SK-N-SH treated with all-trans-retinoic acid at 6 μM for 48 hours (cell line): Measurements from ENCODE around the gene MRGPRX2.

Experiments used
- ATAC-seq: fragments of 200-7000 bp; cut with Tn5 transposase; 3 replicates; pipeline ENCODE4 v1.9.1; 2020; ENCODE audit warnings: mild to moderate bottlenecking, moderate library complexity
- ARNTL ChIP-seq: fragments of 450-650 bp; formaldehyde crosslinking; IDR thresholded peaks from 2 replicates; pipeline ENCODE4 v1.5.0; 2020; ENCODE audit warnings: low read depth, mild to moderate bottlenecking, moderate library complexity, borderline replicate concordance
- BACH2 ChIP-seq: fragments of 250-450 bp; sonication (Bioruptor Pico); IDR thresholded peaks from 2 replicates; pipeline ENCODE4 v1.9.0; 2021; ENCODE audit warnings: mild to moderate bottlenecking, borderline replicate concordance
- CSDC2 ChIP-seq: fragments of 250-450 bp; sonication (Bioruptor Pico); IDR thresholded peaks from 2 replicates; pipeline ENCODE4 v1.5.0; 2020; ENCODE audit warnings: mild to moderate bottlenecking, moderate library complexity
- ESRRG ChIP-seq: fragments of 250-450 bp; sonication (Bioruptor Pico); IDR thresholded peaks from 2 replicates; pipeline ENCODE4 v1.6.1; 2021; ENCODE audit warnings: mild to moderate bottlenecking
- ISL1 ChIP-seq: fragments of 250-450 bp; sonication (Bioruptor Pico); IDR thresholded peaks from 2 replicates; pipeline ENCODE4 v2.1.2; 2022; ENCODE audit warnings: mild to moderate bottlenecking, moderate library complexity
- OSR1 ChIP-seq: fragments of 250-450 bp; sonication (Bioruptor Pico); IDR thresholded peaks from 2 replicates; pipeline ENCODE4 v1.8.0; 2022; ENCODE audit warnings: moderate library complexity, mild to moderate bottlenecking, inconsistent platforms
- PPARA ChIP-seq: fragments of 250-450 bp; sonication (Bioruptor Pico); IDR thresholded peaks from 2 replicates; pipeline ENCODE4 v1.5.0; 2020; ENCODE audit warnings: mild to moderate bottlenecking, borderline replicate concordance
- RARB ChIP-seq: fragments of 250-450 bp; sonication (Bioruptor Pico); IDR thresholded peaks from 2 replicates; pipeline ENCODE4 v1.8.0; 2021; ENCODE audit warnings: mild to moderate bottlenecking, moderate library complexity
- SNAI2 ChIP-seq: fragments of 250-450 bp; sonication (Bioruptor Pico); IDR thresholded peaks from 2 replicates; pipeline ENCODE4 v1.5.0; 2020; ENCODE audit warnings: mild to moderate bottlenecking, moderate library complexity
- TCF4 ChIP-seq: fragments of 250-450 bp; sonication (Bioruptor Pico); IDR thresholded peaks from 2 replicates; pipeline ENCODE4 v1.8.0; 2021; ENCODE audit warnings: mild to moderate bottlenecking, moderate library complexity, borderline replicate concordance
- TOX ChIP-seq: fragments of 250-450 bp; sonication (Bioruptor Pico); IDR thresholded peaks from 2 replicates; pipeline ENCODE4 v1.8.0; 2021; ENCODE audit warnings: mild to moderate bottlenecking, moderate library complexity, borderline replicate concordance
- ZC3H10 ChIP-seq: fragments of 250-450 bp; sonication (Bioruptor Pico); IDR thresholded peaks from 2 replicates; pipeline ENCODE4 v1.5.1; 2021; ENCODE audit warnings: mild to moderate bottlenecking, moderate library complexity
- ZFP3 ChIP-seq: fragments of 250-450 bp; sonication (Bioruptor Pico); IDR thresholded peaks from 2 replicates; pipeline ENCODE4 v1.5.0; 2020; ENCODE audit warnings: mild to moderate bottlenecking, moderate library complexity
- ZFP30 ChIP-seq: fragments of 450-650 bp; formaldehyde crosslinking; IDR thresholded peaks from 2 replicates; pipeline ENCODE4 v1.5.0; 2022; ENCODE audit warnings: mild to moderate bottlenecking, moderate library complexity
- ZNF565 ChIP-seq: fragments of 450-650 bp; formaldehyde crosslinking; conservative IDR thresholded peaks from 2 replicates; pipeline ENCODE4 v1.5.0; 2020; ENCODE audit warnings: low read depth, mild to moderate bottlenecking, moderate library complexity
- ZNF8 ChIP-seq: fragments of 450-650 bp; formaldehyde crosslinking; IDR thresholded peaks from 2 replicates; pipeline ENCODE4 v1.5.0; 2020; ENCODE audit warnings: mild to moderate bottlenecking, moderate library complexity
- TF ChIP-seq, protein P1 (sequence below): fragments of 250-450 bp; sonication (Bioruptor Pico); IDR thresholded peaks from 2 replicates; pipeline ENCODE4 v1.5.1; 2021; ENCODE audit warnings: mild to moderate bottlenecking, moderate library complexity
- TF ChIP-seq, protein P2 (sequence below): fragments of 250-450 bp; sonication (Bioruptor Pico); IDR thresholded peaks from 2 replicates; pipeline ENCODE4 v1.5.1; 2020; ENCODE audit warnings: low read depth, mild to moderate bottlenecking, moderate library complexity
- TF ChIP-seq, protein P3 (sequence below): fragments of 250-450 bp; sonication (Bioruptor Pico); IDR thresholded peaks from 2 replicates; pipeline ENCODE4 v1.8.0; 2021; ENCODE audit warnings: low read depth, mild to moderate bottlenecking, moderate library complexity, borderline replicate concordance
- TF ChIP-seq, protein P4 (sequence below): fragments of 250-450 bp; sonication (Bioruptor Pico); IDR thresholded peaks from 2 replicates; pipeline ENCODE4 v1.8.0; 2020; ENCODE audit warnings: mild to moderate bottlenecking, moderate library complexity, borderline replicate concordance

Gene MRGPRX2

DNA sequence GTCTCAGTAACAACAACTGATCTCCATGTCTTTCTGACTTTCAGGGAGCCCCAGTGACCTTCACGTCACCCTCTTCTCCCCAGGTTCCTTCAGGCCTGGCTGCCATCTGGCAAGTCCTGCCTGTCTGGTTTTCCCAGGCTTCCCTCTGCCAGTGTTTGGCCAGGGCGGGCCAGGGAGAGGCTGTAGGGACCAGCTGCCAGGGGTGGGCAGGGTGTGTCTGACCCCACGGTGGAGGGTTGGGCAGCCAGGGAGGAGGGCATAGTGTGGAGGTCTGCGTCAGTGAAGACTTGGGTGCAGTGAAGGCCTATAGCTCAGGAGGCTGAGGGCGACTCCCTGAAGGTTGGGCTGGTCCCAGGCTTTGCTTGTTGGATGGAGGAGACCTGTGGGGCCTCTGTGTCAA, 11.9 kb upstream of the MRGPRX2 start (continued):
- TF ChIP-seq BACH2 (CRISPR knock-in tag) (no peak), ZNF565 (CRISPR knock-in tag) (no peak), SNAI2 (CRISPR knock-in tag) (no peak)

DNA sequence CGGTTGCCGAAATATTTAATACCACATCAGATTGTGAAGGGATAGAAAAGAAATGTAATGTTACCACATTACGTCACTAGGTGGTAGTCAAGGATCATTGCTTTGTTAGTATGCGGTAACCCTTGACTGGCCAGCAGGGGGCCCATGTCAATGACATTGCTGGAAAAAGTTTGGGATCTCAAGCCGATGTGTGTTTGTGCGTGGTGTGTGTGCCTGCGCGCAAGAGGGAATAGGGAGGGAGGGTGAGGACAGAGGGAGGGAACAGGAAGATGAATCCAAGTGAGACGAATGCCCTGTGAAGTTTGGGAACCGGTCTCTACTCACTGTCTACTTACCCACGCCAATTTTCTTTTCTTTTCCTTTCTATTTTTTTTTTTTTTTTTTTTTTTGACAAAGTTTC, 10.7 kb upstream of the MRGPRX2 start:
- peak; percentile 99 for ATAC-seq
- TF ChIP-seq ISL1 (CRISPR knock-in tag): no peak

DNA sequence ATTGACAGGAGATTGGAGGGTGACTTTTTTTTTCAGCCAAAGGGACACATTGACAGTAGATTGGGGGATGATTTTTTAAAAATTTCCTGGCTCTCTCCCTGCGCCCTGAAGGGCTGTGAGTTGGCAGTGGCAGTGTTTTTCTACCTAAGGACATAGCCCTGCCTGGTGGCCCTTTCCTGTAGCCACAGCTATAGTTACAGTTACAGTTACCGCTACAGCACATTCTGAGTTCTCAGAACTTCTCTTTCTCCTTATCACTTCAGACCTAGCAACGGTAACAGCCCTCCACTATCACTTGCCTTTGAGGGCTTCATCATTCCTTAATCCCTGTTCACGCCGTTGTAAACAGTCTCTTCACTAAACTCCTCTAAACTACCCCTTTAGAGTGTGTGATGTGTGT, 684 bp downstream of the MRGPRX2 start:
- ATAC-seq: no peak

DNA sequence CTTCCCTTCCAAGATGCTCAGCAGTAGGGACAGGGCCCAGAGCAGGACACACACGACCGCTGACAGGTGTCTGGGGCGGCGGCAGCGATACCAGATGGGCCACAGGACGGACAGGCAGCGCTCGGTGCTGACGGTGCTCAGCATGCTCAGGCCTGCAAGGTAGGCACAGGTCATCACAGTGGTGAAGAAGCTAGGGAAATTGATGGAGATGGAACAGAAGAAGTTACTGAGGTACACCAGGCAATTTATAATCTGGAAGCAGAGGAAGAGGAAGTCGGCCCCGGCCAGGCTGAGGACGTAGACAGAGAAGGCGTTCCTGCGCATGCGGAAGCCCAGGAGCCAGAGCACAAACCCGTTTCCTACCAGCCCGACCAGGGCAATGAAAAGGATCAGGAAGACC, 4.6 kb downstream of the MRGPRX2 start:
- TF ChIP-seq, protein P1, sequence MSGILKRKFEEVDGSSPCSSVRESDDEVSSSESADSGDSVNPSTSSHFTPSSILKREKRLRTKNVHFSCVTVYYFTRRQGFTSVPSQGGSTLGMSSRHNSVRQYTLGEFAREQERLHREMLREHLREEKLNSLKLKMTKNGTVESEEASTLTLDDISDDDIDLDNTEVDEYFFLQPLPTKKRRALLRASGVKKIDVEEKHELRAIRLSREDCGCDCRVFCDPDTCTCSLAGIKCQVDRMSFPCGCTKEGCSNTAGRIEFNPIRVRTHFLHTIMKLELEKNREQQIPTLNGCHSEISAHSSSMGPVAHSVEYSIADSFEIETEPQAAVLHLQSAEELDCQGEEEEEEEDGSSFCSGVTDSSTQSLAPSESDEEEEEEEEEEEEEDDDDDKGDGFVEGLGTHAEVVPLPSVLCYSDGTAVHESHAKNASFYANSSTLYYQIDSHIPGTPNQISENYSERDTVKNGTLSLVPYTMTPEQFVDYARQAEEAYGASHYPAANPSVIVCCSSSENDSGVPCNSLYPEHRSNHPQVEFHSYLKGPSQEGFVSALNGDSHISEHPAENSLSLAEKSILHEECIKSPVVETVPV: no peak
- TF ChIP-seq, protein P2, sequence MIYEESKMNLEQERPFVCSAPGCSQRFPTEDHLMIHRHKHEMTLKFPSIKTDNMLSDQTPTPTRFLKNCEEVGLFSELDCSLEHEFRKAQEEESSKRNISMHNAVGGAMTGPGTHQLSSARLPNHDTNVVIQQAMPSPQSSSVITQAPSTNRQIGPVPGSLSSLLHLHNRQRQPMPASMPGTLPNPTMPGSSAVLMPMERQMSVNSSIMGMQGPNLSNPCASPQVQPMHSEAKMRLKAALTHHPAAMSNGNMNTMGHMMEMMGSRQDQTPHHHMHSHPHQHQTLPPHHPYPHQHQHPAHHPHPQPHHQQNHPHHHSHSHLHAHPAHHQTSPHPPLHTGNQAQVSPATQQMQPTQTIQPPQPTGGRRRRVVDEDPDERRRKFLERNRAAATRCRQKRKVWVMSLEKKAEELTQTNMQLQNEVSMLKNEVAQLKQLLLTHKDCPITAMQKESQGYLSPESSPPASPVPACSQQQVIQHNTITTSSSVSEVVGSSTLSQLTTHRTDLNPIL (CRISPR knock-in tag): no peak
- TF ChIP-seq ZNF565 (CRISPR knock-in tag): no peak
- no peak for TF ChIP-seq BACH2 (CRISPR knock-in tag)
- TF ChIP-seq ZFP30 (CRISPR knock-in tag): no peak
- TF ChIP-seq, protein P3, sequence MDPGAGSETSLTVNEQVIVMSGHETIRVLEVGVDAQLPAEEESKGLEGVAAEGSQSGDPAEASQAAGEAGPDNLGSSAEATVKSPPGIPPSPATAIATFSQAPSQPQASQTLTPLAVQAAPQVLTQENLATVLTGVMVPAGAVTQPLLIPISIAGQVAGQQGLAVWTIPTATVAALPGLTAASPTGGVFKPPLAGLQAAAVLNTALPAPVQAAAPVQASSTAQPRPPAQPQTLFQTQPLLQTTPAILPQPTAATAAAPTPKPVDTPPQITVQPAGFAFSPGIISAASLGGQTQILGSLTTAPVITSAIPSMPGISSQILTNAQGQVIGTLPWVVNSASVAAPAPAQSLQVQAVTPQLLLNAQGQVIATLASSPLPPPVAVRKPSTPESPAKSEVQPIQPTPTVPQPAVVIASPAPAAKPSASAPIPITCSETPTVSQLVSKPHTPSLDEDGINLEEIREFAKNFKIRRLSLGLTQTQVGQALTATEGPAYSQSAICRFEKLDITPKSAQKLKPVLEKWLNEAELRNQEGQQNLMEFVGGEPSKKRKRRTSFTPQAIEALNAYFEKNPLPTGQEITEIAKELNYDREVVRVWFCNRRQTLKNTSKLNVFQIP (CRISPR knock-in tag): no peak
- no peak for TF ChIP-seq ZNF8
- TF ChIP-seq ZFP3: no peak
- TF ChIP-seq SNAI2 (CRISPR knock-in tag): no peak
- TF ChIP-seq OSR1: no peak
- TF ChIP-seq, protein P4, sequence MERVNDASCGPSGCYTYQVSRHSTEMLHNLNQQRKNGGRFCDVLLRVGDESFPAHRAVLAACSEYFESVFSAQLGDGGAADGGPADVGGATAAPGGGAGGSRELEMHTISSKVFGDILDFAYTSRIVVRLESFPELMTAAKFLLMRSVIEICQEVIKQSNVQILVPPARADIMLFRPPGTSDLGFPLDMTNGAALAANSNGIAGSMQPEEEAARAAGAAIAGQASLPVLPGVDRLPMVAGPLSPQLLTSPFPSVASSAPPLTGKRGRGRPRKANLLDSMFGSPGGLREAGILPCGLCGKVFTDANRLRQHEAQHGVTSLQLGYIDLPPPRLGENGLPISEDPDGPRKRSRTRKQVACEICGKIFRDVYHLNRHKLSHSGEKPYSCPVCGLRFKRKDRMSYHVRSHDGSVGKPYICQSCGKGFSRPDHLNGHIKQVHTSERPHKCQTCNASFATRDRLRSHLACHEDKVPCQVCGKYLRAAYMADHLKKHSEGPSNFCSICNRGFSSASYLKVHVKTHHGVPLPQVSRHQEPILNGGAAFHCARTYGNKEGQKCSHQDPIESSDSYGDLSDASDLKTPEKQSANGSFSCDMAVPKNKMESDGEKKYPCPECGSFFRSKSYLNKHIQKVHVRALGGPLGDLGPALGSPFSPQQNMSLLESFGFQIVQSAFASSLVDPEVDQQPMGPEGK (CRISPR knock-in tag): no peak
- no peak for TF ChIP-seq ZC3H10 (CRISPR knock-in tag)
- TF ChIP-seq PPARA (CRISPR knock-in tag): no peak
- no peak for TF ChIP-seq TOX
- no peak for TF ChIP-seq RARB (CRISPR knock-in tag)
- TF ChIP-seq CSDC2 (CRISPR knock-in tag): no peak
- TF ChIP-seq, all 23 proteins: peak for 0
- ATAC-seq: no peak

More for the DNA sequence above, 684 bp downstream of the MRGPRX2 start:
- TF ChIP-seq ZFP30 (CRISPR knock-in tag) (no peak), TCF4 (CRISPR knock-in tag) (no peak), PPARA (CRISPR knock-in tag) (no peak), ZC3H10 (CRISPR knock-in tag) (no peak), ARNTL (no peak), RARB (CRISPR knock-in tag) (no peak), SNAI2 (CRISPR knock-in tag) (no peak), ESRRG (no peak)
- TF ChIP-seq, protein P1: no peak

DNA sequence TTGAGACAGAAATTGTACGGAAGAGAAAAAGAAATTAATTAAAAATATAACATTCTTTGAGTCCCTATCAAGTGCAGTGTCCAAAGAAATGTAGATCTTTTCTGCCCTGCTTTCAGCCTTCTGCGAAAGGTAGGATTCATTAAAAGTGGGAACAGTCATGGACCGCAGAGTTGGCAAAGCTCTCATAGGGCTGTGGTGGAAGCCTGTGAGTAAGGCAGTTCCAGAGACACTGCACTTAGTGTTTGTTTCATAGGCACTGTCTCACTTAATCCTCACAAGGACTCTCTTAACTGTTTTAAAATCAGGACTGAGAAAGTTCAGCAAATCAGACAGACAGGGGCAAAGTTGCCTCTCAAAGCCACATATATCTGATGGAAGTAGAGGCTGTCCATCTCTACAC, 5.5 kb downstream of the MRGPRX2 start:
- no peak for ATAC-seq
- TF ChIP-seq RARB (CRISPR knock-in tag) (no peak), ISL1 (CRISPR knock-in tag) (no peak), ZFP30 (CRISPR knock-in tag) (no peak), TOX (no peak), TCF4 (CRISPR knock-in tag) (no peak), ZC3H10 (CRISPR knock-in tag) (no peak), BACH2 (CRISPR knock-in tag) (no peak)
- TF ChIP-seq, protein P1: no peak
